Fibroblast of skin of back (primary cell): ENCODE data around the gene CEP41.

ENCODE experiments used
- DNase-seq: peaks from one replicate; pipeline ENCODE4 v3.0.0-alpha.2; 2013

Gene CEP41

DNA sequence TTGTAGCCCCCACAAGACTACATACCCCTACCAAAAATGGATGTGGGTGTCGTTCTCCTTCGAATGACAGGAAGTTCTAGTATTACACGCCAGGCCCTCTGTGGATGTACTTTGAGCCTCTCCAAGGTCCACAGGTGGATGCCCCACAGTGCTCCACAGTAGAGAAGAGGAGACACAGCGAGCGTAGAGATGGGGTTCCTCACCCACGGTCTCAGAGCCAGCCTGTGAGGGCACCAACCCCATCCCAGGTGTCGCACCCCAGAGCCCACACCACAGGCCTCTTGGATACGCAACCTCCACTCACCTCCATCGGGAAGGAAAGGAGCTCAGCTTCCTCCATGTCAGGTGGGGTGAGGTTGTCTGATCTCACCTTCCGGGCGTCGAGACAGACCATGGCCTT, 93.9 kb downstream of the CEP41 start:
- no peak for DNase-seq

DNA sequence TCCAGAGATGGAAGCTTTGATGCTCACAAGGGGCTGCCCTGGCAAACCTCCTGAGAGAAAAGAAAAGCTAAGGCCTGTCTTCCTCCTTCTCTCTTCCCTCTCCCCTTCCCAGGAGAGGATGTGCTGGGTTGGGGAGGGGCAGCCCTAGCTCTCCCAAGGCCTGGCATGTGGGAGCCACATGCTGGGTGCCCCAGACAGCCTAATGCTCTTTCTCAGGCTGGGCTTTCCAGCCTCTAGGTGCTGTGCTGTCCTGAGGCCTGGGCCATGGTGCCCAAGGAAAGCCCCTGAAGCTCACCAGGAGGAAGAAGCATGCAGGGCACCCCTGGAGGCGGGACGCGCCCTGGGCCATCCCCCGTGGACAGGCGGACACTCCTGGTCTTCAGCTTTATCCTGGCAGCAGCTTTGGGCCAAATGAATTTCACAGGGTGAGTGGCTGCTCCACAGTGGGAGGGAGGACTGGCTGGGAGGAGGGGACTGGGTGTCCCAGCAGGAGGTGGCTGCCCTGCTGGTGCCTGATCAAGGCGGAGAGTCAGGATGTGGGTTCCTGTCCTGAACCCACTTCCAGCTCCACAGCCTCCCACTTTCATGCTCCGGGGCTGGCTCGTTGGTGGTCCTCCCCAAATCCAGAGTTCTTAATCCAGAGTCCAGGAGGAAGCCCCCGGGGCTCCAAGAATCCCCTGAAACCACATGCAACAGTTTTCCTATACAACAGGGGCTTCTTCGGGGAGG, 94.5 kb downstream of the CEP41 start:
- no peak for DNase-seq

- DNase-seq: no peak
These were observed 95.1 kb downstream of the CEP41 start for GRCh38 chr7:130345725-130346124.

- DNase-seq: no peak
These were observed 95.7 kb downstream of the CEP41 start for GRCh38 chr7:130345136-130345535.

GRCh38 chr7:130344271-130344866, 96.4 kb downstream of the CEP41 start, which contains the start of gene CPA5:
TSS of gene CPA5 (plus strand) at chr7:130344816. CDS start at chr7:130346486, 1,670 bp downstream.
- no peak for DNase-seq
